Right lobe of liver (tissue), 4 donors: ENCODE data around the gene DCST1.
A peak's percentile ranks its signal among the peaks of the same experiment; 100 is the strongest.

Experiments used
- POLR2A ChIP-seq: fragments of 450-650 bp; IDR thresholded peaks from one replicate; pipeline ENCODE4 v1.6.1; 2017; ENCODE audit warnings: antibody characterized with exemption, mild to moderate bottlenecking
- TF ChIP-seq, protein P1 (sequence below), 4 donors: fragments of 200-600 bp in 3 of 4; fragments of 450-650 bp in 1 of 4; IDR thresholded peaks; one replicate each; pipeline versions ENCODE4 v1.5.1 to v1.8.0; 2016 to 2022; ENCODE audit warnings: antibody characterized with exemption in 4 of 4, mild to moderate bottlenecking in 2 of 4
- donor health status: DM: no; HTN: no; CAD: no.
- donor health status: DM: no; HTN: no; CAD: no.
- donor health status: DM: no; HTN: yes; CAD: no.

DNA sequence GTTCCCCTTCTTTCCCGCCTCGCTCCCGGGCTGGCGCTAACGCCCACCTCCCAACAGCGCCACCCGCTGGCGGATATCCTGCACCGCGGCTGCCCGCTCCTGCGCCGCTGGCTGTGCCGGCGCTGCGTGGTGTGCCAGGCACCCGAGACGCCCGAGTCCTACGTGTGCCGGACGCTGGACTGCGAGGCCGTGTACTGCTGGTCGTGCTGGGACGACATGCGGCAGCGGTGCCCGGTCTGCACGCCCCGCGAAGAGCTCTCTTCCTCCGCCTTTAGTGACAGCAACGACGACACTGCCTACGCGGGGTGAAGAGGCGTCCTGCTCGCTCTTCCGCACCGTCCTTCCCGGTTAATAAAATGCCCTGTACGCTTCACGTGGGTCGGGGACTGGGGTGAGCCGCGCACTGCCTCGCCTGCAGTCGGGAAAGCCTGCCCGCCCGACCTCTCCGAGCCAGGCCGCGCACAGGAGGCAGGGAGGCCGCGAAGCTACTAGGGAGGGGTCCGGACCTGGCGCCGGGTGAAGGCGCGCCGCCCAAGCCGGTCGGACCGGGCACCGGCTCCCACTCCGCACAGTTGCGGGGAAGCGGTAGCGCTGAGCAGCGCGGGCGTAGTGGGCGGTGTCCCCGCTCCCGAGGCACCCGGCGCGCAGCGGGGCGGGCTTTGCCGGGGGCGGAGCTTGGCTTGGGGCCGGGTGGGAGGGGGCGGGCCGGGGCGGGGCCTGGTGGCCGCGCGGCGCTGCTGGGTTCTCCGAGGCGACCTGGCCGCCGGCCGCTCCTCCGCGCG lies 17.1 kb downstream of the DCST1 start, which contains the start of gene ADAM15:
- TF ChIP-seq, protein P1, sequence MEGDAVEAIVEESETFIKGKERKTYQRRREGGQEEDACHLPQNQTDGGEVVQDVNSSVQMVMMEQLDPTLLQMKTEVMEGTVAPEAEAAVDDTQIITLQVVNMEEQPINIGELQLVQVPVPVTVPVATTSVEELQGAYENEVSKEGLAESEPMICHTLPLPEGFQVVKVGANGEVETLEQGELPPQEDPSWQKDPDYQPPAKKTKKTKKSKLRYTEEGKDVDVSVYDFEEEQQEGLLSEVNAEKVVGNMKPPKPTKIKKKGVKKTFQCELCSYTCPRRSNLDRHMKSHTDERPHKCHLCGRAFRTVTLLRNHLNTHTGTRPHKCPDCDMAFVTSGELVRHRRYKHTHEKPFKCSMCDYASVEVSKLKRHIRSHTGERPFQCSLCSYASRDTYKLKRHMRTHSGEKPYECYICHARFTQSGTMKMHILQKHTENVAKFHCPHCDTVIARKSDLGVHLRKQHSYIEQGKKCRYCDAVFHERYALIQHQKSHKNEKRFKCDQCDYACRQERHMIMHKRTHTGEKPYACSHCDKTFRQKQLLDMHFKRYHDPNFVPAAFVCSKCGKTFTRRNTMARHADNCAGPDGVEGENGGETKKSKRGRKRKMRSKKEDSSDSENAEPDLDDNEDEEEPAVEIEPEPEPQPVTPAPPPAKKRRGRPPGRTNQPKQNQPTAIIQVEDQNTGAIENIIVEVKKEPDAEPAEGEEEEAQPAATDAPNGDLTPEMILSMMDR (IDR thresholded peaks at IDR 0.05): peak; percentile 90 to 99 (median 98)
- TF ChIP-seq POLR2A: peak; percentile 55
